ENCODE data around the gene FAH.
"Not testable (repeated sequence)": the region's sequence is repeated elsewhere in the genome, so short reads cannot be mapped to it uniquely, and the experiment has no call there.

The FAH gene

DNA sequence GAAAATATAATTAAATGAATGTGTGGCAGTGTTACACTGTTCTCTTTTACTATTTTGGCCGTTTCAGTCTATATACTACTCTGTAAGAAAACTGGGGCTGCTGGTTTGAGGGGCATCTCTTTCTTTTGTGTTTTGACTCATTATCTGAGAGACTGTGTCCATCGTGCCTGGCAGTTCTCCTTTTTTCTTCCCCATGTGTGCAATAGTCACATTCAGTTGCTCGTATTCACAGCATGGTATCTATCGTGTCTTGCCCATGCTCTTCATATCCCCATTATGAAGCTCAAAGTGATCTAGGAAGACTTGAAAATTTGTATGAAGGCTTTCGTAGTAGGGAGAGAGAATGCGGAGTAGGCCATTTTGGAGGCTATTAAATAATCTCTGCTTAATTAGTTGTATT, 29.8 kb upstream of the FAH start:
- no peak overlapping the region for H3K4me3 ChIP-seq (ENCODE audit: low read depth, low read length)
- TF ChIP-seq, protein P1, sequence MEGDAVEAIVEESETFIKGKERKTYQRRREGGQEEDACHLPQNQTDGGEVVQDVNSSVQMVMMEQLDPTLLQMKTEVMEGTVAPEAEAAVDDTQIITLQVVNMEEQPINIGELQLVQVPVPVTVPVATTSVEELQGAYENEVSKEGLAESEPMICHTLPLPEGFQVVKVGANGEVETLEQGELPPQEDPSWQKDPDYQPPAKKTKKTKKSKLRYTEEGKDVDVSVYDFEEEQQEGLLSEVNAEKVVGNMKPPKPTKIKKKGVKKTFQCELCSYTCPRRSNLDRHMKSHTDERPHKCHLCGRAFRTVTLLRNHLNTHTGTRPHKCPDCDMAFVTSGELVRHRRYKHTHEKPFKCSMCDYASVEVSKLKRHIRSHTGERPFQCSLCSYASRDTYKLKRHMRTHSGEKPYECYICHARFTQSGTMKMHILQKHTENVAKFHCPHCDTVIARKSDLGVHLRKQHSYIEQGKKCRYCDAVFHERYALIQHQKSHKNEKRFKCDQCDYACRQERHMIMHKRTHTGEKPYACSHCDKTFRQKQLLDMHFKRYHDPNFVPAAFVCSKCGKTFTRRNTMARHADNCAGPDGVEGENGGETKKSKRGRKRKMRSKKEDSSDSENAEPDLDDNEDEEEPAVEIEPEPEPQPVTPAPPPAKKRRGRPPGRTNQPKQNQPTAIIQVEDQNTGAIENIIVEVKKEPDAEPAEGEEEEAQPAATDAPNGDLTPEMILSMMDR (IDR thresholded peaks at IDR 0.05; ENCODE audit: low read depth, low read length, missing control alignments): no peak
- DNase-seq (ENCODE audit: low read depth): no peak
- in situ Hi-C loops (cut with HindIII; ENCODE audit: low sequenced_read_pairs): no loop called here

DNA sequence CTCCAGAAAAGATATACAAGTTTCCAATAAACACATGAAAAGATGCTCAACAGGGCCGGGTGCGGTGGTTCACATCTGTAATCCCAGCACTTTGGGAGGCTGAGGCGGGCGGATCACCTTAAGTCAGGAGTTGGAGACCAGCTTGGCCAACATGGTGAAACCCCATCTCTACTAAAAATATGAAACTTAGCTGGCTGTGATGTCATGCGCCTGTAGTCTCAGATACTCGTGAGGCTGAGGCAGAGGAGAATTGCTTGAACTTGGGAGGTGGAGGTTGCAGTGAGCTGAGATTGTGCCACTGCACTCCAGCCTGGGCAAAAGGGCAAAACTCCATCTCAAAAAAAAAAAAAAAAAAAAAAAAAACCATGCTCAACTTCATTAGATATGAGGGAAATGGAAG, 25.5 kb upstream of the FAH start:
- DNase-seq (ENCODE audit: low read depth); in situ Hi-C loops (cut with HindIII; ENCODE audit: low sequenced_read_pairs); H3K4me3 ChIP-seq (ENCODE audit: low read depth, low read length): not testable (repeated sequence)

- DNase-seq (ENCODE audit: low read depth): no peak
- no peak overlapping the region for H3K4me3 ChIP-seq (ENCODE audit: low read depth, low read length)
- TF ChIP-seq, protein P1 (IDR thresholded peaks at IDR 0.05; ENCODE audit: low read depth, low read length, missing control alignments): no peak
- in situ Hi-C loops (cut with HindIII; ENCODE audit: low sequenced_read_pairs): no loop called here
Measured at GRCh38 chr15:80127911-80128310, 24.9 kb upstream of the FAH start.

GRCh38 chr15:80132382-80132781, 20.4 kb upstream of the FAH start:
- in situ Hi-C loops (cut with HindIII; ENCODE audit: low sequenced_read_pairs): no loop called here
- no peak overlapping the region for H3K4me3 ChIP-seq (ENCODE audit: low read depth, low read length)
- DNase-seq (ENCODE audit: low read depth): no peak
- TF ChIP-seq, protein P1 (IDR thresholded peaks at IDR 0.05; ENCODE audit: low read depth, low read length, missing control alignments): no peak

GRCh38 chr15:80136854-80137253, 15.9 kb upstream of the FAH start:
- no peak for DNase-seq (ENCODE audit: low read depth)
- TF ChIP-seq, protein P1 (IDR thresholded peaks at IDR 0.05; ENCODE audit: low read depth, low read length, missing control alignments): no peak
- in situ Hi-C loops (cut with HindIII; ENCODE audit: low sequenced_read_pairs): no loop called here
- no peak overlapping the region for H3K4me3 ChIP-seq (ENCODE audit: low read depth, low read length)

- DNase-seq (ENCODE audit: low read depth): no peak
- H3K4me3 ChIP-seq (ENCODE audit: low read depth, low read length): no peak overlapping the region
- in situ Hi-C loops (cut with HindIII; ENCODE audit: low sequenced_read_pairs): no loop called here
- TF ChIP-seq, protein P1 (IDR thresholded peaks at IDR 0.05; ENCODE audit: low read depth, low read length, missing control alignments): no peak
Measured at GRCh38 chr15:80138961-80139360, 13.8 kb upstream of the FAH start.

DNA sequence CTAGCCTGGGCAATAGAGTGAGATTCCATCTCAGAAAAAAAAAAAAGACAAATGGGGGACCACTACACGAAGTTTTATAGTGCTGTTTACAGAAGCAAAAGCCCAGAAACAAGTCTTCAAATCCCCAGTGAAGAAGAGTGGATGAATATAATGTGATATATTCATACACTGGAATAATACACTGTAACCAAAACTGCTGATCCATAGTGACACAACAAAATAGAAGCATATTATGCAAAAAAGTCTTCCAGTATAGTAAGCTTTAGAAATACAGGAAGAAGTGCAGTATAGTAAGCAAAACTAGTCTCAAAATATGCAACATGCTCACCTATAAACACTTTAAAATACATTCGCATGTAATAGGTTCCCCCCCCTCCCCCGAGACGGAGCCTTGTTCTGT, 11.9 kb upstream of the FAH start:
- TF ChIP-seq, protein P1 (IDR thresholded peaks at IDR 0.05; ENCODE audit: low read depth, low read length, missing control alignments): no peak
- no peak for DNase-seq (ENCODE audit: low read depth)
- H3K4me3 ChIP-seq (ENCODE audit: low read depth, low read length): no peak overlapping the region
- in situ Hi-C loops (cut with HindIII; ENCODE audit: low sequenced_read_pairs): no loop called here

Measured in astrocyte of the cerebellum (primary cell).